K562 (cell line): ENCODE data around the gene CD101.

Experiments used
- CHCHD3 ChIP-seq: fragments of 250-450 bp; sonication (Bioruptor Pico); IDR thresholded peaks from 2 replicates; pipeline ENCODE4 v2.1.2; 2022; ENCODE audit warnings: mild to moderate bottlenecking
- KDM1A ChIP-seq, 2 experiments: fragments of 450-650 bp; IDR thresholded peaks; 2 replicates each; pipeline ENCODE4 v1.6.1; 2016; ENCODE audit warnings: mild to moderate bottlenecking in 2 of 2
- MYC ChIP-seq, 2 experiments: fragments of 250-450 bp in 1 of 2; sonication (Bioruptor Pico) in 1 of 2; IDR thresholded peaks; 2 replicates each; pipeline versions ENCODE4 v1.5.1 to v1.6.1; 2012 to 2021; ENCODE audit warnings: low read depth in 2 of 2, borderline replicate concordance in 1 of 2, improper control_type of control experiment in 1 of 2, low read length in 1 of 2, mild to moderate bottlenecking in 1 of 2, moderate library complexity in 1 of 2
- NR2F6 ChIP-seq: fragments of 450-650 bp; formaldehyde crosslinking; IDR thresholded peaks from 2 replicates; pipeline ENCODE4 v1.4.0; 2020; ENCODE audit warnings: mild to moderate bottlenecking
- POLR2A ChIP-seq: fragments of 450-650 bp; conservative IDR thresholded peaks from 2 replicates; pipeline ENCODE4 v1.6.1; 2016
- POLR2AphosphoS2 ChIP-seq: IDR thresholded peaks from 2 replicates; pipeline ENCODE4 v1.6.1; 2012; ENCODE audit warnings: low read length, improper control_type of control experiment
- PREB ChIP-seq: sonication (generic); formaldehyde crosslinking; IDR thresholded peaks from 2 replicates; pipeline ENCODE4 v1.8.1; 2023; ENCODE audit warnings: mild to moderate bottlenecking, missing genetic modification reagents
- SP1 ChIP-seq: sonication (generic); formaldehyde crosslinking; IDR thresholded peaks from 2 replicates; pipeline ENCODE4 v1.8.1; 2022; ENCODE audit warnings: mild to moderate bottlenecking, missing genetic modification reagents
- SRF ChIP-seq, 2 experiments: fragments of 250-450, 450-650 bp in 1 of 2; sonication (Bioruptor Pico) in 1 of 2; sonication (generic) in 1 of 2; formaldehyde crosslinking; IDR thresholded peaks; 2 replicates each; pipeline versions ENCODE4 v1.5.0 to v1.5.1; 2020 to 2022; ENCODE audit warnings: mild to moderate bottlenecking in 1 of 2, missing genetic modification reagents in 1 of 2
- USF2 ChIP-seq: sonication (generic); formaldehyde crosslinking; IDR thresholded peaks from 2 replicates; pipeline ENCODE4 v1.5.0; 2020; ENCODE audit warnings: missing genetic modification reagents
- ZBTB7A ChIP-seq: IDR thresholded peaks from 2 replicates; pipeline ENCODE4 v1.6.1; 2011; ENCODE audit warnings: low read depth, mild to moderate bottlenecking, low read length, moderate library complexity, borderline replicate concordance; ENCODE audit not compliant: control insufficient read depth
- TF ChIP-seq, protein P1 (sequence below): fragments of 450-650 bp; IDR thresholded peaks from 2 replicates; pipeline ENCODE4 v1.6.1; 2016; ENCODE audit warnings: antibody characterized with exemption
- TF ChIP-seq, protein P2 (sequence below): fragments of 250-450 bp; sonication (Bioruptor Pico); IDR thresholded peaks from 2 replicates; pipeline ENCODE4 v1.4.0; 2020; ENCODE audit warnings: mild to moderate bottlenecking
- TF ChIP-seq, protein P3 (sequence below): sonication (generic); formaldehyde crosslinking; IDR thresholded peaks from 2 replicates; pipeline ENCODE4 v1.8.0; 2023; ENCODE audit warnings: mild to moderate bottlenecking, missing genetic modification reagents

DNA sequence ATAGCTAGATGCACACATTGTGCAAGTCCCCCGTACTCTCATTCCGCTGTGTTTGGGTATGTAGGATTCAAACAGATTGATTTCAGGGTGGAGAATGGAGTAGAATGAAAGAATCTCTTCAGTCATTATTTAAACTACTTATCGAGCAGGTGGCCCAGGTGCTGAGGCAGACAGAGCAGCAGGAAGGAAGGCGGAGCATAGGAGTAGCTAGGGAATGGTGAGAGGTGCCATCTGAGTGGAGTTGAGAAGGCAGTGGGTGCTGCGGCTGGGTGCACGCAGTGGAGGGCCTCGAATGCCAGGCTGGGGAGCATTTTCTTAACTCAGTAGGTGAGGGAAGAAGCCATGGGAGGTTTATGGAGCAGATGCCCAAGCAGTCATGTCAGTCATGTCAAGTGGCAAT is 45.2 kb upstream of the CD101 start:
- TF ChIP-seq POLR2A: no peak
- no peak for TF ChIP-seq CHCHD3 (CRISPR knock-in tag)
- TF ChIP-seq KDM1A (IDR thresholded peaks at IDR 0.05): no peak
- TF ChIP-seq NR2F6 (CRISPR knock-in tag): no peak
- TF ChIP-seq, protein P1, sequence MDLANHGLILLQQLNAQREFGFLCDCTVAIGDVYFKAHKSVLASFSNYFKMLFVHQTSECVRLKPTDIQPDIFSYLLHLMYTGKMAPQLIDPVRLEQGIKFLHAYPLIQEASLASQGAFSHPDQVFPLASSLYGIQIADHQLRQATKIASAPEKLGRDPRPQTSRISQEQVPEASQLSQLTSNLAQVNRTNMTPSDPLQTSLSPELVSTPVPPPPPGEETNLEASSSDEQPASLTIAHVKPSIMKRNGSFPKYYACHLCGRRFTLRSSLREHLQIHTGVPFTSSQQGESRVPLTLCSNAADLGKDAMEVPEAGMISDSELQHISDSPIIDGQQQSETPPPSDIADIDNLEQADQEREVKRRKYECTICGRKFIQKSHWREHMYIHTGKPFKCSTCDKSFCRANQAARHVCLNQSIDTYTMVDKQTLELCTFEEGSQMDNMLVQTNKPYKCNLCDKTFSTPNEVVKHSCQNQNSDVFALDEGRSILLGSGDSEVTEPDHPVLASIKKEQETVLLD: no peak
- TF ChIP-seq, protein P2, sequence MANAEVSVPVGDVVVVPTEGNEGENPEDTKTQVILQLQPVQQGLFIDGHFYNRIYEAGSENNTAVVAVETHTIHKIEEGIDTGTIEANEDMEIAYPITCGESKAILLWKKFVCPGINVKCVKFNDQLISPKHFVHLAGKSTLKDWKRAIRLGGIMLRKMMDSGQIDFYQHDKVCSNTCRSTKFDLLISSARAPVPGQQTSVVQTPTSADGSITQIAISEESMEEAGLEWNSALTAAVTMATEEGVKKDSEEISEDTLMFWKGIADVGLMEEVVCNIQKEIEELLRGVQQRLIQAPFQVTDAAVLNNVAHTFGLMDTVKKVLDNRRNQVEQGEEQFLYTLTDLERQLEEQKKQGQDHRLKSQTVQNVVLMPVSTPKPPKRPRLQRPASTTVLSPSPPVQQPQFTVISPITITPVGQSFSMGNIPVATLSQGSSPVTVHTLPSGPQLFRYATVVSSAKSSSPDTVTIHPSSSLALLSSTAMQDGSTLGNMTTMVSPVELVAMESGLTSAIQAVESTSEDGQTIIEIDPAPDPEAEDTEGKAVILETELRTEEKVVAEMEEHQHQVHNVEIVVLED (CRISPR knock-in tag): no peak
- no peak for TF ChIP-seq PREB (CRISPR knock-in tag)
- no peak for TF ChIP-seq SRF (CRISPR knock-in tag; IDR thresholded peaks at IDR 0.05)
- no peak for TF ChIP-seq USF2 (CRISPR knock-in tag)
- TF ChIP-seq, protein P3, sequence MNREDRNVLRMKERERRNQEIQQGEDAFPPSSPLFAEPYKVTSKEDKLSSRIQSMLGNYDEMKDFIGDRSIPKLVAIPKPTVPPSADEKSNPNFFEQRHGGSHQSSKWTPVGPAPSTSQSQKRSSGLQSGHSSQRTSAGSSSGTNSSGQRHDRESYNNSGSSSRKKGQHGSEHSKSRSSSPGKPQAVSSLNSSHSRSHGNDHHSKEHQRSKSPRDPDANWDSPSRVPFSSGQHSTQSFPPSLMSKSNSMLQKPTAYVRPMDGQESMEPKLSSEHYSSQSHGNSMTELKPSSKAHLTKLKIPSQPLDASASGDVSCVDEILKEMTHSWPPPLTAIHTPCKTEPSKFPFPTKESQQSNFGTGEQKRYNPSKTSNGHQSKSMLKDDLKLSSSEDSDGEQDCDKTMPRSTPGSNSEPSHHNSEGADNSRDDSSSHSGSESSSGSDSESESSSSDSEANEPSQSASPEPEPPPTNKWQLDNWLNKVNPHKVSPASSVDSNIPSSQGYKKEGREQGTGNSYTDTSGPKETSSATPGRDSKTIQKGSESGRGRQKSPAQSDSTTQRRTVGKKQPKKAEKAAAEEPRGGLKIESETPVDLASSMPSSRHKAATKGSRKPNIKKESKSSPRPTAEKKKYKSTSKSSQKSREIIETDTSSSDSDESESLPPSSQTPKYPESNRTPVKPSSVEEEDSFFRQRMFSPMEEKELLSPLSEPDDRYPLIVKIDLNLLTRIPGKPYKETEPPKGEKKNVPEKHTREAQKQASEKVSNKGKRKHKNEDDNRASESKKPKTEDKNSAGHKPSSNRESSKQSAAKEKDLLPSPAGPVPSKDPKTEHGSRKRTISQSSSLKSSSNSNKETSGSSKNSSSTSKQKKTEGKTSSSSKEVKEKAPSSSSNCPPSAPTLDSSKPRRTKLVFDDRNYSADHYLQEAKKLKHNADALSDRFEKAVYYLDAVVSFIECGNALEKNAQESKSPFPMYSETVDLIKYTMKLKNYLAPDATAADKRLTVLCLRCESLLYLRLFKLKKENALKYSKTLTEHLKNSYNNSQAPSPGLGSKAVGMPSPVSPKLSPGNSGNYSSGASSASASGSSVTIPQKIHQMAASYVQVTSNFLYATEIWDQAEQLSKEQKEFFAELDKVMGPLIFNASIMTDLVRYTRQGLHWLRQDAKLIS (CRISPR knock-in tag): no peak
- no peak for TF ChIP-seq SP1 (CRISPR knock-in tag)
- no peak for TF ChIP-seq POLR2AphosphoS2
- no peak for TF ChIP-seq MYC (IDR thresholded peaks at IDR 0.05; ENCODE audit: low read depth, low read length)
- TF ChIP-seq MYC (CRISPR knock-in tag; IDR thresholded peaks at IDR 0.05; ENCODE audit: borderline replicate concordance, low read depth): no peak
- TF ChIP-seq ZBTB7A: no peak
